HEK293 (cell line): ENCODE data around the gene PLXNA3.
A peak's percentile ranks its signal among the peaks of the same experiment; 100 is the strongest.

Experiments
- CTCF ChIA-PET: fragments of 350-600 bp; formaldehyde crosslinking; extraction: SDS; loops from one replicate; lab custom pipeline; 2021; ENCODE audit warnings: antibody characterized with exemption; lab: Yijun Ruan, JAX
- POLR2A ChIA-PET: fragments of 300-600 bp; formaldehyde crosslinking; extraction: SDS; loops from one replicate; lab custom pipeline; 2020; ENCODE audit warnings: antibody characterized with exemption, inconsistent platforms; lab: Yijun Ruan, JAX
- H3K27ac ChIP-seq: fragments of 200-500 bp; sonication (Bioruptor generic); 2 replicates; pipeline ENCODE4 v1.5.1; 2014; ENCODE audit warnings: low read depth, low read length, control low read depth, inconsistent platforms; ENCODE audit errors: extremely low read depth
- H3K36me3 ChIP-seq, 2 experiments: fragments of 200-500 bp in 1 of 2; sonication (Bioruptor generic) in 1 of 2; 1 replicate in 1 of 2; 2 replicates in 1 of 2; pipeline ENCODE4 v1.5.1; 2014 to 2017; ENCODE audit warnings: inconsistent platforms in 2 of 2, low read length in 2 of 2; ENCODE audit not compliant: control insufficient read depth in 2 of 2, insufficient read depth in 1 of 2
- H3K4me1 ChIP-seq: fragments of 200-500 bp; sonication (Bioruptor generic); 2 replicates; pipeline ENCODE4 v1.5.1; 2014; ENCODE audit warnings: mild to moderate bottlenecking, low read length, inconsistent platforms; ENCODE audit not compliant: control insufficient read depth, insufficient read depth
- H3K4me3 ChIP-seq: 2 replicates; pipeline ENCODE4 v1.5.1; 2011; ENCODE audit warnings: low read depth, mild to moderate bottlenecking, control low read depth, low read length, moderate library complexity
- H3K9me3 ChIP-seq: fragments of 200-500 bp; sonication (Bioruptor generic); 2 replicates; pipeline ENCODE4 v1.5.1; 2014; ENCODE audit warnings: low read depth, low read length, inconsistent platforms; ENCODE audit not compliant: control insufficient read depth, insufficient read depth
- GLIS1 ChIP-seq: fragments of 450-650 bp; formaldehyde crosslinking; IDR thresholded peaks from 2 replicates; pipeline ENCODE4 v1.5.1; 2016; ENCODE audit warnings: missing biosample characterization, missing genetic modification characterization
- KLF1 ChIP-seq: fragments of 450-650 bp; formaldehyde crosslinking; IDR thresholded peaks from 2 replicates; pipeline ENCODE4 v1.5.1; 2016; ENCODE audit warnings: missing biosample characterization, missing genetic modification characterization
- PRDM2 ChIP-seq: fragments of 450-650 bp; formaldehyde crosslinking; IDR thresholded peaks from 2 replicates; pipeline ENCODE4 v1.5.1; 2016; ENCODE audit warnings: missing biosample characterization, missing genetic modification characterization, borderline replicate concordance
- SCRT2 ChIP-seq: fragments of 450-650 bp; formaldehyde crosslinking; IDR thresholded peaks from 2 replicates; pipeline ENCODE4 v1.5.1; 2016; ENCODE audit warnings: missing biosample characterization, missing genetic modification characterization
- TCF7L2 ChIP-seq: IDR thresholded peaks from 2 replicates; pipeline ENCODE4 v1.6.1; 2011; ENCODE audit warnings: low read depth, mild to moderate bottlenecking, inconsistent platforms, low read length, moderate library complexity, borderline replicate concordance
- YY2 ChIP-seq: fragments of 450-650 bp; formaldehyde crosslinking; IDR thresholded peaks from 2 replicates; pipeline ENCODE4 v1.5.1; 2016; ENCODE audit warnings: missing biosample characterization, missing genetic modification characterization
- ZBTB44 ChIP-seq: fragments of 450-650 bp; IDR thresholded peaks from 2 replicates; pipeline ENCODE4 v1.5.1; 2018; ENCODE audit warnings: missing biosample characterization, mild to moderate bottlenecking, missing genetic modification characterization
- ZNF140 ChIP-seq: fragments of 450-650 bp; formaldehyde crosslinking; IDR thresholded peaks from 2 replicates; pipeline ENCODE4 v1.5.1; 2016; ENCODE audit warnings: missing biosample characterization, missing genetic modification characterization
- ZNF146 ChIP-seq: fragments of 450-650 bp; formaldehyde crosslinking; IDR thresholded peaks from 2 replicates; pipeline ENCODE4 v1.5.1; 2016; ENCODE audit warnings: missing biosample characterization, missing genetic modification characterization
- ZNF184 ChIP-seq: fragments of 450-650 bp; IDR thresholded peaks from 2 replicates; pipeline ENCODE4 v1.5.1; 2018; ENCODE audit warnings: missing biosample characterization, mild to moderate bottlenecking, missing genetic modification characterization
- ZNF366 ChIP-seq: fragments of 450-650 bp; formaldehyde crosslinking; conservative IDR thresholded peaks from 2 replicates; pipeline ENCODE4 v1.5.1; 2016; ENCODE audit warnings: missing biosample characterization, missing genetic modification characterization
- ZNF544 ChIP-seq: fragments of 450-650 bp; formaldehyde crosslinking; IDR thresholded peaks from 2 replicates; pipeline ENCODE4 v1.5.0; 2017; ENCODE audit warnings: missing biosample characterization, missing genetic modification characterization
- ZNF670 ChIP-seq: fragments of 450-650 bp; formaldehyde crosslinking; IDR thresholded peaks from 2 replicates; pipeline ENCODE4 v1.5.1; 2016; ENCODE audit warnings: missing biosample characterization, missing genetic modification characterization, low read depth
- ZNF76 ChIP-seq: fragments of 450-650 bp; formaldehyde crosslinking; IDR thresholded peaks from 2 replicates; pipeline ENCODE4; 2016; ENCODE audit warnings: low read depth, missing biosample characterization, missing genetic modification characterization, borderline replicate concordance
- ZNF830 ChIP-seq: fragments of 450-650 bp; IDR thresholded peaks from 2 replicates; pipeline ENCODE4 v1.5.0; 2018; ENCODE audit warnings: missing biosample characterization, missing genetic modification characterization, low read depth, mild to moderate bottlenecking, moderate library complexity
- TF ChIP-seq, protein P1 (sequence below): fragments of 450-650 bp; formaldehyde crosslinking; IDR thresholded peaks from 2 replicates; pipeline ENCODE4 v1.5.1; 2016; ENCODE audit warnings: missing biosample characterization, missing genetic modification characterization, low read depth
- TF ChIP-seq, protein P2 (sequence below): fragments of 450-650 bp; formaldehyde crosslinking; IDR thresholded peaks from 2 replicates; pipeline ENCODE4 v1.5.1; 2016; ENCODE audit warnings: missing biosample characterization, missing genetic modification characterization
- TF ChIP-seq, protein P3 (sequence below): fragments of 450-650 bp; formaldehyde crosslinking; IDR thresholded peaks from 2 replicates; pipeline ENCODE4 v1.5.1; 2017; ENCODE audit warnings: missing biosample characterization, missing genetic modification characterization

Gene PLXNA3

DNA sequence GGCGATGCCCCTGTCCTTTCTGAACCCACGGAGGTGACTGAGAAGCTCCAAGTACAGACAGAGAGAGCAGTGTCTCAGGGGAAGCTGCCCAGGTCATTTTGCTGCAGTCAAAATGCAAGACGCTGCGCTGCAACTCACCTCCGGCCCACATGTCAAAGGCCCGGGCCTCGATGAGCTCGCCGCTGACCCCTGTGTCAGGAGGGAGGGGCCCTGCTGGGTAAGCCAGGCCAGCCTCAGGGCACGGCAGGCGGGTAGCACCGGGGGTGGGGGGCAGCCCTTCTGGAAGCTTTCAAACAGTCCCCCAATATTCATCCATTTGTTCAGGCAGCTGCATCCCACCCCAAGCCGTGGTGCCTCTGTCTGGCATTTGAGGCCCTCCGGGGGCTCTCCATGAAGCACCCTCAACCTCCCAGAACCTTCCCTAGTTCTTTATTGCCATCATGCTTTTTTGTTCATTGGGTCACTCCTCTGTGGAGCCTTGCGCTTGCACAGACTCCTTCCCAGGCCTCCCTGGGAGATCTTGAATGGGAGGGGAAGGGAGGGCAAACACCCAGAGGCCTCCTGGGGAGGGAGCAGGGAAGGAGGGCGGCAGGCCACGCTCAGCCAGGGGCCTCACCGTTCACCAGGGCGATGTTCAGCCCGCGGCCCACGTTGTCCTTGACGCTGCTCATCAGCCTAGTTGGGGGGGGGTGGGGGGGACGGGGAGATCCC is 49.7 kb downstream of the PLXNA3 start:
- POLR2A ChIA-PET: interaction anchor here (0.7 kb wide), 1 partner anchor 22 kb away, joined by 3 read pairs; the partner anchor contains the start of gene UBL4A
- CTCF ChIA-PET: no interaction called here
- peaks cover 4 to 41% of the 10 kb centered on the region in 2 experiments; a peak in 2 of 3 replicates for H3K36me3 ChIP-seq

GRCh38 chrX:154508384-154508745 is 50.3 kb downstream of the PLXNA3 start:
- Histone ChIP-seq H3K4me1 (no peaks in the 10 kb centered on the region), H3K36me3 (peaks cover 4 to 43% of the 10 kb centered on the region in 2 experiments; a peak in 2 of 3 replicates), H3K9me3 (no peaks in the 10 kb centered on the region), H3K27ac (no peak overlapping the region), H3K4me3 (no peak overlapping the region)
- no peak for TF ChIP-seq YY2 (tag by site-specific recombination)
- TF ChIP-seq ZNF76 (tag by site-specific recombination): no peak
- TF ChIP-seq ZNF670 (tag by site-specific recombination): no peak
- no peak for TF ChIP-seq ZNF184 (tag by site-specific recombination)
- TF ChIP-seq, protein P1, sequence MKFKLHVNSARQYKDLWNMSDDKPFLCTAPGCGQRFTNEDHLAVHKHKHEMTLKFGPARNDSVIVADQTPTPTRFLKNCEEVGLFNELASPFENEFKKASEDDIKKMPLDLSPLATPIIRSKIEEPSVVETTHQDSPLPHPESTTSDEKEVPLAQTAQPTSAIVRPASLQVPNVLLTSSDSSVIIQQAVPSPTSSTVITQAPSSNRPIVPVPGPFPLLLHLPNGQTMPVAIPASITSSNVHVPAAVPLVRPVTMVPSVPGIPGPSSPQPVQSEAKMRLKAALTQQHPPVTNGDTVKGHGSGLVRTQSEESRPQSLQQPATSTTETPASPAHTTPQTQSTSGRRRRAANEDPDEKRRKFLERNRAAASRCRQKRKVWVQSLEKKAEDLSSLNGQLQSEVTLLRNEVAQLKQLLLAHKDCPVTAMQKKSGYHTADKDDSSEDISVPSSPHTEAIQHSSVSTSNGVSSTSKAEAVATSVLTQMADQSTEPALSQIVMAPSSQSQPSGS (tag by site-specific recombination): no peak
- no peak for TF ChIP-seq ZBTB44 (tag by site-specific recombination)
- TF ChIP-seq, protein P2, sequence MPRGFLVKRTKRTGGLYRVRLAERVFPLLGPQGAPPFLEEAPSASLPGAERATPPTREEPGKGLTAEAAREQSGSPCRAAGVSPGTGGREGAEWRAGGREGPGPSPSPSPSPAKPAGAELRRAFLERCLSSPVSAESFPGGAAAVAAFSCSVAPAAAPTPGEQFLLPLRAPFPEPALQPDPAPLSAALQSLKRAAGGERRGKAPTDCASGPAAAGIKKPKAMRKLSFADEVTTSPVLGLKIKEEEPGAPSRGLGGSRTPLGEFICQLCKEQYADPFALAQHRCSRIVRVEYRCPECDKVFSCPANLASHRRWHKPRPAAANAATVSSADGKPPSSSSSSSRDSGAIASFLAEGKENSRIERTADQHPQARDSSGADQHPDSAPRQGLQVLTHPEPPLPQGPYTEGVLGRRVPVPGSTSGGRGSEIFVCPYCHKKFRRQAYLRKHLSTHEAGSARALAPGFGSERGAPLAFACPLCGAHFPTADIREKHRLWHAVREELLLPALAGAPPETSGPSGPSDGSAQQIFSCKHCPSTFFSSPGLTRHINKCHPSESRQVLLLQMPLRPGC: no peak
- TF ChIP-seq PRDM2 (tag by site-specific recombination): no peak
- no peak for TF ChIP-seq ZNF830 (tag by site-specific recombination)
- TF ChIP-seq, protein P3, sequence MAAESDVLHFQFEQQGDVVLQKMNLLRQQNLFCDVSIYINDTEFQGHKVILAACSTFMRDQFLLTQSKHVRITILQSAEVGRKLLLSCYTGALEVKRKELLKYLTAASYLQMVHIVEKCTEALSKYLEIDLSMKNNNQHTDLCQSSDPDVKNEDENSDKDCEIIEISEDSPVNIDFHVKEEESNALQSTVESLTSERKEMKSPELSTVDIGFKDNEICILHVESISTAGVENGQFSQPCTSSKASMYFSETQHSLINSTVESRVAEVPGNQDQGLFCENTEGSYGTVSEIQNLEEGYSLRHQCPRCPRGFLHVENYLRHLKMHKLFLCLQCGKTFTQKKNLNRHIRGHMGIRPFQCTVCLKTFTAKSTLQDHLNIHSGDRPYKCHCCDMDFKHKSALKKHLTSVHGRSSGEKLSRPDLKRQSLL (tag by site-specific recombination): no peak
- TF ChIP-seq ZNF544 (tag by site-specific recombination): no peak
- TF ChIP-seq ZNF366 (tag by site-specific recombination): no peak
- no peak for TF ChIP-seq ZNF140 (tag by site-specific recombination)
- no peak for TF ChIP-seq ZNF146 (tag by site-specific recombination)
- TF ChIP-seq TCF7L2: no peak
- no peak for TF ChIP-seq KLF1 (tag by site-specific recombination)
- ChIA-PET CTCF (no interaction called here), POLR2A (no interaction called here)

More for the DNA sequence above, 49.7 kb downstream of the PLXNA3 start:
- no peak for TF ChIP-seq SCRT2 (tag by site-specific recombination)
- TF ChIP-seq GLIS1 (tag by site-specific recombination): peak; percentile 62
- no peaks in the 10 kb centered on the region for H3K9me3 ChIP-seq
- no peaks in the 10 kb centered on the region for H3K4me1 ChIP-seq
- H3K4me3 ChIP-seq: no peak overlapping the region
- H3K27ac ChIP-seq: no peak overlapping the region
